HL-60/S4 (cell line): ENCODE measurements around the gene ANO3.

Experiments used
- in situ Hi-C: fragments of 300-500 bp; cut with MboI; formaldehyde crosslinking; loops from 2 replicates; pipeline ENCODE4 v1.14.3; 2022; ENCODE audit warnings: low sequenced_read_pairs

ANO3 gene

GRCh38 chr11:26353010-26353409 is 21.1 kb downstream of the ANO3 start:
- in situ Hi-C loops, result no loop called here

- in situ Hi-C loops, result no loop called here
Observed at GRCh38 chr11:26359055-26359454, 27.1 kb downstream of the ANO3 start.

DNA sequence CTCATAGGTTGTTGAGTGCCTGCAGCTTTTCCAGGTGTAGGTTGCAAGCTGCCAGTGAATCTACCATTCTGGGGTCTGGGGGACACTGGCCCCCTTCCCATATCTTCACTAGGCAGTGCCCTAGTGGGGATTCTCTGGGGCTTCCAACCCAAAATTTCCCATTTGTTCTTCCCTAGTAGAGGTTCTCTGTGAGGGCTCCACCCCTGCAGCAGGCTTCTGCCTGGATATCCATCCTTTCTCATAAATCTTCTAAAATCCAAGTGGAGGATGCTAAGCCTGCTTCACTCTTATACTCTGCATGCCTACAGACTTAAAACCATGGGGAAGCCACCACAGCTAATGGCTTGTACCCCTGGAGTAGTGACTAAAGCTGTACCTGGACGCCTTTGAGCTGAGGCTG is 33.4 kb downstream of the ANO3 start:
- in situ Hi-C loops, result no loop called here

GRCh38 chr11:26377619-26378018 is 45.7 kb downstream of the ANO3 start:
- in situ Hi-C loops, result no loop called here

DNA sequence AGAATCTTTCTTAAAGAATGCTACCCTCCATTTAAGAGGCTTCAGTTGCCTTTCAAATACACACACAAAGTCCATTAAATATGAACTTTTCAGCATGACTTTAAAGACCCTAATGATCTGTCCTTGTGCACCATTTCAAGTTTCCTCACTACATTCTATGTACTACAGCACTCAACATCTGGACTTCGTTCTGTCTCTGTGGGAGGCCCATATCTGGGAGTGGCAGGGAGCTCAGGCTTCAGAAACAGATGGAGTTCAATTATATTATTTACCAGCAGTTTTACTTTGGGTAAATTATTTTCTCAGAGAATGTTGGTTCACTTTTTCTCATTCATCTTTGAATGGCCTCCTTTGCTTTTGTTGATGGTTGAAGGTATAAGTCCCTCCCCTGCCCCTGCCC is 67.4 kb downstream of the ANO3 start:
- in situ Hi-C loops, result no loop called here

DNA sequence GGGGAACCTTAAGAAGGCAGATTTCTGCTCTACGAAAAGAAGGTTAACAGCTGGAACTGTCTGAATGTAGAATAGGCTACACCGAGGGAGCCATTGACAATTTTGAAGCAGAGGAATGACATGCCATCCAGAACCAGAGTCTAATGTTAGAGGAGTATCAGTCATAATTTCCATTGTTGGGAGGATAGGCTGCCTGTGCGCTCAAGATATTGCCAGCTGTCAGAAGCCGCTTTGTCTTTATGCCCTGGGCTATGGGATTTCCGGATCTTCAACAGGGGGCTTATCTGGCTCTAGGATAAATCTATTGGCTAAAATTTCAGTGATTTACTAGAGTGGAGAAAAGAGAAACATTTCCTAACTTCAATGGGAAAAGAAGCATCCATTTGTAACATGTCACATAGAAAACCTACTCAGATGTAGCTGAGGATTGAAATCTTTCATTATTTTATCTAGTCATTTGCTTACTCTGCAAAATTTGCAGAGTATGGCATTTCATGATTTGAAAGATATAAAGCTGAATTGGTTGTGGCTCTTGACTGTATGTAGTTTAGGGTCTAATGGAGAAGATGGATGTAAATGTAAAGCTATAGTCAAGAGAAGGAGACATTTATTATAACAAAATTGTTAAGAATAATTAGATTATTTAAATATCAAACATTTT is 78.9 kb downstream of the ANO3 start:
- in situ Hi-C loops, result no loop called here

GRCh38 chr11:26412955-26413354 is 81.0 kb downstream of the ANO3 start:
- in situ Hi-C loops, result no loop called here

DNA sequence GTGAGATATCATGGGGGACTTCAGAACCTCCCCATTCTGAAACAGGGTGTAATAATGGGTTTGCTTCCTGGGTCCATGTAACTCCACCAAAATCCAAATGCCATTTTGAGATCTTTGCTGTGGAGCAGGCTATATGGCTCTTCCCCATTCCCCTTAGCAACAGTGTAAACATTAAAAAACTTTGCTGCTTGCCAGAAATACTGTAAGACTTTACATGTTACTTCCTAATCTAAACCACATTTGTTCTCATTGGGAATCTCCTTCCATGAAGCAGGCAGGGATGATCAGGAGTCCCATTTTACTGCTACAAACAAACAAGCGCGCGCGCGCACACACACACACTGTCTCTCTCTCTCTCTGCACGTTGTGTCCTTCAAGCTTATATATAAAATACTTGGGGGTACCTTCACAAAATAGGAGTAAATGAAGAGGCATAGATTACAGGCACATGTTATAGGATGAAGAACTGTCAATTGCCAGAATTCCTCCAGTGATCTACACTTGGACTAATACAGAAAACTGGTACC is 86.5 kb downstream of the ANO3 start:
- in situ Hi-C loops, result no loop called here

DNA sequence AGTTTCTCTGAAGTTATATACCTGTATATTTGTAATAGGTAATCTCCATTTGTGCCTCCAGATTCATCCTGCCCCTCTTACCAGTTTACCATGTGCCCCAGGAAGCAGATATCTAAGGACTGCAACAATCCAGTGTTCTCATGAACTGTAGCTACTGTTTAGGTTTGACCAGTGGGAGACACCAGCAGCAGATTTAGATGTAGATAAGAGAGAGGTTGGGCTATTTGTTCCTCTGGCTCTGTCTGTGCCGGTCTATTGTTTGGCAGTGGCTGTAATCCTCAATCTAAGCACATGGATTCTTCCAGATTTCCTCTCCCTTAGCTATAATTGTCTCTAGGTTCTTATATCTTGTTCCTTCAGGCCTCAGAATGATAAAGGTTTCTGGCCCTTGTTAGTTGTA is 88.4 kb downstream of the ANO3 start:
- in situ Hi-C loops, result no loop called here

GRCh38 chr11:26424255-26424654 is 92.3 kb downstream of the ANO3 start:
- in situ Hi-C loops, result no loop called here

DNA sequence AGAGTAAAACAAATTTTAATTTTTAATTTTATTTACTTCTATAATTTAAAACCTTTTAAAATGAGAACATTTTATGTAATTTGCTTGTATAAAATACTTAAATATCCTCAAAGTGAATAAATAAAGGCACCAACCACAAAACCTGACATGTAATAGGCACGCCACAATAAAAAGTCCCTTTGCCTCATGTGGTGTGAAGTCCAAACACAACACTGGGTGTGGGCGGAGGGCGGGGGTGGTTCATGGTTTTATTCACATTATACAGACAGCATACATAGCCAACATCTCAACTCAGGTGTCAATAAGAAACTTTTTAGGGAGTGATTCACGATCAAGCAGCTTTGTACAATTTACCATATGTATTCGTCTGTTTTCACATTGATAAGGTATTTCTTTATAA is 107.9 kb downstream of the ANO3 start:
- in situ Hi-C loops, result no loop called here

- in situ Hi-C loops, result no loop called here
Observed at GRCh38 chr11:26442131-26442530, 110.2 kb downstream of the ANO3 start.

GRCh38 chr11:26443617-26444016 is 111.7 kb downstream of the ANO3 start:
- in situ Hi-C loops, result no loop called here

- in situ Hi-C loops, result no loop called here
Observed at GRCh38 chr11:26457636-26458035, 125.7 kb downstream of the ANO3 start.

- in situ Hi-C loops, result no loop called here
Observed at GRCh38 chr11:26465274-26465673, 133.3 kb downstream of the ANO3 start.

DNA sequence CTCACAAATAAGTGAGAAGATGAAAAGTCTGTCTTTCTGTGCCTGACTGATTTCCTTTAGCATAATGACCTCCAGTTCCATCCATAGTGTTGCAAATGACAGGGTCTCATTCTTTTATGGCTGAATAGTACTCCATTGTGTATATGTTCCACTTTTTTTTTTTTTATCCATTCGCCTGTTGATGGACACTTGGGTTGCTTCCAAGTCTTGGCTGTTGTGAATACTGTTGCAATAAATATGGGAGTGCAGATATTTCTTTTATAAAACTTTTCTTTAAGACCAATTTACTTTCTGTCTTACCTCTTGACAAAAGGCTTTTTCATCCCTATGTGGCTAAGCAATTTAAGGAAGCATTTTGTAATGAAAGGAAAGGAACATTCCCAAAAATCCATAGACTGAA is 135.6 kb downstream of the ANO3 start:
- in situ Hi-C loops, result no loop called here

DNA sequence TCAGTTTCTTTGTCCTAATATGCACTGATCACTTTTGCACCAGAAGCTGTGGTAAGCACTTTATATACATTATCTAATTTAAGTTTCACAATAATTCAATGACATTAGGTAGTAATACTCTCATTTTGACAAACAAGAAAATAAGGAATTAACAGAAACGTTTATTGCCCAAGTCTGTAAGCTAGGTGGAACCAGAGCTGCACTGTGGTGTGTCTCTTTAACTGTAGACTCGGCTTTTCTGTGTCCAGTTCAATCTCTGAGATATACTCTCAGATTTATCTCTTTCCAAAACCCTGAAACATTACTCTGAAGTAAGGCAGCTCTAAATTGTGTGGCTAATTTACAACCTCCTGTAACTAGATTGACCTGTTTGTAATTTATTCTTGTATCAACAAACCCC is 139.1 kb downstream of the ANO3 start:
- in situ Hi-C loops, result no loop called here

- in situ Hi-C loops, result no loop called here
Observed at GRCh38 chr11:26473216-26474194, 141.6 kb downstream of the ANO3 start.

DNA sequence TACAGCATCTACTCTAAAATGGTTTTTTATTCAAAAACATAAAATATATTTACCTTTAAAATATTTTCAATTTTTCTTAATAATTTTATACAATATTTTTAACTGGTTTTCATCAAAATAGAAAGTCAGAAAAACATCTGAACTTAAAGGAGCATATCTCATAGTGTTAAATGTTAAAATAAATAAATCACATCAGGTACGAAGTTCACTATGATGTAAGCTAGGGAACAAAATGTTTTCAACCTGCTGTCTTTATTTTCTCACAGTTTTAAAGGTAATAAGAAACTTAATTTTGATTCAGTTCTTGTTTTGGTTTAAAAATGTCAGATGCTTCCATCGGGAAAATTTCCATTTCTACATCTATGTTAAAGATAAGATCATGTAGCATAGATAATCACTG is 142.5 kb downstream of the ANO3 start:
- in situ Hi-C loops, result no loop called here

DNA sequence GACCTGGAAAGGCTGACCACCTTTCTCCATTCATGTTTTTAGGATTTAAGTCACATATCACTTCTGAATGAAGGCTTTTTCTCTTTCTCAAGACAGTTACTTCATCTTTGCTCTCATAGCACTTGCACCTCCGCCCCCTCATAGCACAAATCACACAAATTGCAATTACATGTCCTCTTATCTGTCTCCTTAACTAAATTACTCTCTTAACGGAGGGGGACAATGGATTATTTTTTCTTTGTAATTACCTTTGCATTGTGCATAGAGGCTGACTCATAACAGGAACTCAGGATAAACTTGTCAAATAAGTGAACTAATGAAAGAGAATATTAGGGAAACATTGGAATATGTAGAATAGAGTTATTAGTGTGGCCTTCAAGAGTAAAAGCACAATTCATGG is 145.5 kb downstream of the ANO3 start:
- in situ Hi-C loops, result no loop called here

- in situ Hi-C loops, result no loop called here
Observed at GRCh38 chr11:26478710-26479109, 146.8 kb downstream of the ANO3 start.

- in situ Hi-C loops, result no loop called here
Observed at GRCh38 chr11:26480041-26480440, 148.1 kb downstream of the ANO3 start.
